ENCODE data around the gene EHMT1.
"Not testable (repeated sequence)": the region's sequence is repeated elsewhere in the genome, so short reads cannot be mapped to it uniquely, and the experiment has no call there.

Gene EHMT1

DNA sequence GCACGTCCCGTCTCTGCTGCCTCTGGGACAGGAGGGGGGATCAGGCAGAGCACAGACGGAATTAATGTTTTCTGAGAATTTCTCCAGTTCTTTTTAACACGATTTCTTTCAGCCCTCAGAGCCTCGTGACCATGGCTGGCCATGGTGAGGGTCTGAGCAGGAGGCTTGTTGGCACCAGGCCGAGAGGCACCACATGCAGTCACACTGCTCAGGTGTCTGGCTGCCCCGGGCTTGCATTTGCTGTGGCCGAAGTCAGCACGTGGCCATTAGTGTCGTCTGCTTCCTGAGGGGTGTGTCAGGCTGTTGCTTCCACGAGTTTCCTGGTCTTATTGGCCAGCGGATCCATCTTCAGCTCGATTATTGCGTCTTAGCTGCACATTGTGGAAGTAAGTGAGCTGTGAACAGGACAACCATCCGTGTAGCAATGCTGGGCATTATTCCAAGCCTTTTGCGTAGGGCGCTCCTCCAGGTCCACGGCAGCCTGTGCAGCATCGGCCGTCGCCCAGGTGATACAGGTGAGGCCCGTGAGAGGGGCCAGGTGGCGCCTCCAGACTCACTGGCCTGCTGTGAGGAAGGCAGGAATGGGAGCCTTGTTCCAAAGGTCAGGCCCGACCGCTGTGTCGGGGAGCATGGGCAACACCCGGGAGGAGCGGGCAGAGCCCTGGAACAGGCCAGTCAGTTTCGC is 144.6 kb downstream of the EHMT1 start:
- DNase-seq, result no peak

GRCh38 chr9:137764171-137764671 is 145.4 kb downstream of the EHMT1 start:
- DNase-seq, result no peak

DNA sequence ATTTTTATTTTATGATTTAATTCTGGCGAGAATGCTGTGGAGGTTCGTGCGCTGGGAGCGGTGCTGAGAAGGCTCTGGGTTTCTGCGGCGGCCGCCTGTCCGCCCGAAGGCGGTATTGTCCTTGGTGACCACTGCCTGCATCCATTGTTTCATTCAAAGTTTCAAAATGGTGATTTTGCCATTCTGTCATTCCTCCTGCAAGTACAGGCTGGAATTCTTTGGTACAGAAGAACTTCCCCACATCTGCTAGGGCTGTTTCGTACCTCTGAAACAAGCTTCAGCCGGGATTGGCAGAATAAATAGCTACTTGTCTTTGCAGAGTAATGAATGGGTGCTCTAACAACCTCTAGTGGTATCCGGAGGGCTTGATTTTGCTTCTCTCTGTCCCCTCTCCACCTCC is 146.2 kb downstream of the EHMT1 start:
- DNase-seq, result no peak

DNA sequence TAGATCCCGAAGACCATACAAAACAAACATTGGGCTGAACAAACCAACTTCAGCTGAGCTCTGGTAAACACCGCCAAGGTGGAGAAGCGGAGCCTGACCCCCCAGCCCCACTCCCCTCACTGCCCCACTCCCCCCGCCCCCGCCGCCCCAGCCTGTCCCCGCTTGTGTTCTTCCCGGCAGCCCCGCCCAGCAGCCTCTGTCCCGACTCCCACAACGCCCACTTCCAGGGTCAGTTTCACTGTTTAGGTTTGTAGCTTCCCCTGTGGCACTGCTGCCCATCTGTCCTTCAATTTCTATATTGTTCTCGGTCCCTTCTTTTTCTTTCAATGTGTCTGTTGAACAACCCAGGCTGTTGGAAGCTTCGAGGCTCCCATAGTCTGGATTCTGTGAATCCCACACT is 146.7 kb downstream of the EHMT1 start:
- no peak for DNase-seq

- no peak for DNase-seq
Measured at GRCh38 chr9:137771580-137771979, 152.8 kb downstream of the EHMT1 start.

GRCh38 chr9:137772281-137772873 is 153.6 kb downstream of the EHMT1 start:
- no peak for DNase-seq

- peak; percentile 79 for DNase-seq
Measured at GRCh38 chr9:137774775-137775386, 156.1 kb downstream of the EHMT1 start.

DNA sequence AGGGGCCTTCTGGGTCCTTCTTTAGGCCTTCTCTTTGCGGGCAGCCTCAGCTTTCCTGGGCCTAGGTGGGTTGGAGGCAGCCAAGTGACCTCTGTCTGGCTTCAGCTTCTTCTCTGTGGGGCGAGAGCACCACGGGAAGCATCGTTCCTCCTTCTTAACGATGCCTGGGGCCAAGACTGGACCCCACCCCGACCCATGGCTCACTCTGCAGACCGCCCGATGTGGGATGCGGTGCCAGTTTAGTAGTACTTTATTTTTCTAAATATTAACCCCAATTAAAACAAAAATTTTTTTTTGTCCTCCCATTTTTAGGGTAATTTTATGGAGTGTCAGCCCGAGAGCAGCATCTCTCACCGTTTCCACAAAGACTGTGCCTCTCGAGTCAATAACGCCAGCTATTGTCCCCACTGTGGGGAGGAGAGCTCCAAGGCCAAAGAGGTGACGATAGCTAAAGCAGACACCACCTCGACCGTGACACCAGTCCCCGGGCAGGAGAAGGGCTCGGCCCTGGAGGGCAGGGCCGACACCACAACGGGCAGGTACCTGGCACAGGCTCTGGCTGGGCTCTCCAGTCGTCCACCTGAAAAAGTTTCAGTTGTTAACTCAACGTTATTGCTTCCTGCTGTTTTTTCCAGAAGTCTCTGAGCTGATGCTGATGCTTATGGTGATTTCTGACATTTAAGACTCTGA is 157.6 kb downstream of the EHMT1 start:
- no peak for DNase-seq

GRCh38 chr9:137777761-137778160 is 159.0 kb downstream of the EHMT1 start:
- DNase-seq, result no peak

- no peak for DNase-seq
Measured at GRCh38 chr9:137778336-137778735, 159.5 kb downstream of the EHMT1 start.

- no peak for DNase-seq
Measured at GRCh38 chr9:137778914-137779313, 160.1 kb downstream of the EHMT1 start.

DNA sequence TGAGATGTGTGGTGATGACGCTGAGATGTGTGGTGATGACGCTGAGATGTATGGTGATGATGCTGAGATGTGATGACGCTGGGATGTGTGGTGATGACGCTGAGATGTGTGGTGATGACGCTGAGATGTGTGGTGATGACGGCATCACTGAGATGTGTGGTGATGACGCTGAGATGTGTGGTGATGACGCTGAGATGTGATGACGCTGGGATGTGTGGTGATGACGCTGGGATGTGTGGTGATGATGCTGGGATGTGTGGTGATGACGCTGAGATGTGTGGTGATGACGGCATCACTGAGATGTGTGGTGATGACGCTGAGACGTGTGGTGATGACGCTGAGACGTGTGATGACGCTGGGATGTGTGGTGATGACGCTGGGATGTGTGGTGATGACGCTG is 161.2 kb downstream of the EHMT1 start:
- not testable (repeated sequence) for DNase-seq

DNA sequence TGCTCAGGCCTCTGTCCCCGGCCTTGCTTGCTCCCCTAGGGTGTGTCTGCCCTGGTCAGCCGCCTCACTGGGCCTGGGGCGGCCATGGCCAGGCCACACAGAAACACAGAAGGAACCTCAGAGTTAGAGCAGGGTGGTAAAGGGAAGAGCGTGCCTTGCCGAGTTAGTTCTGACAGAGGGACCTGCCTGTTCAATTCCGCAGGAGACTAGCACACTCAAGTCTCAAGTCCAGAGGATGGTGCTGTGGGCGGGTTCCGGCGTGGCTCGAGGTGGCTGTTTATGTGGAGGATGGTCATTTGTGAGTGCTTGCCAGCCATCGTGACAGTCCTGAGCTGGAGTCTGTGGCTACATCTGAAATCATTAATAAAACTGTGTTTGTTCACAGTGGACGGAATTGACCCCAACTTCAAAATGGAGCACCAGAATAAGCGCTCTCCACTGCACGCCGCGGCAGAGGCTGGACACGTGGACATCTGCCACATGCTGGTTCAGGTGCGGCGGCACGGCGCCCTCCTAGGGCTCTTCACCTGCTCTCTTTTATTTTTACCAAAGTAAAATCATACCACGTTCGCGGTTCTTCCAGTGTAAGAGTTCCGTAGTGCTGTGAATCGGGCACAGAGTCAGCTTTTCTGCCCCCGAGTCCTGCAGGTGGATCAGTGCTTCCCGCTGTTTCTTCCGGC is 163.2 kb downstream of the EHMT1 start:
- DNase-seq, result no peak

DNA sequence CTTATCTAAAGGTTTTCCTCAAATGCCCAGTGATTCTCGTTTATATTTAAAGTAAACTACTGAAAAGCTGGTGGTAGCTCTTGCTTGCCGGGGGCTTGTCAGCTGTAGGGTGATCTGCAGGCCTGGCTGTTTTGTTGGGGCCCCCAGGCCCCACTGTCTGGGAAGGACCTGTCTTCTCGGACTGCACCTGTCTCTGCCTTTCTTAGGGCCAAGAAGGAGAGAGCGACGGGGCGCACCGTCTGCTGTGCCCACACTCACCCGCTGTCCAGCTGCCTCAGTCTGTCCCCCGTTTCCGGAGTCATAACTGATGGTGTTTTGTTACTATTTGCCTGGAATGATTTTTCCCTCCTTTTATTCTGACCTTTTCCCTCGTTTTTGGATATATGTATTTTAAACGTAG is 164.7 kb downstream of the EHMT1 start:
- no peak for DNase-seq

DNA sequence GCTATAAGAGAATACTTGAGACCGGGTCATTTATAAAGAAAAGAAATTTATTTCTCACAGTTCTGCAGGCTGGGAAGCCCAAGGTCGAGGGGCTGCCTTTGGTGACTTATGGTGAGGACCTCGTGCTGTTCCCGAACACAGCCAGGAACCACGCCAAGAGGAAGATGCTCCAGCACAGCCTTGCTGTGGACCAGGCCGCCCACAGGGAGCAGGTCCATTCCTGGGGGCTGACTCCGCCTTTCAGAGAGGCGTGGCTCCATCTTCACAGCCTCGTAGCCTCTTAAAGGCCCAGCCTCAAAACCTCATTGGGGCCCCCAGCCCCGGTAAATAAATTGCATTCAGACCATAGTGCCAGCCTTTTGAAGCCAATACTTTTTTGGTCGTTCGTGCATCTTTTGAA is 165.2 kb downstream of the EHMT1 start:
- peak; percentile 17 for DNase-seq

DNA sequence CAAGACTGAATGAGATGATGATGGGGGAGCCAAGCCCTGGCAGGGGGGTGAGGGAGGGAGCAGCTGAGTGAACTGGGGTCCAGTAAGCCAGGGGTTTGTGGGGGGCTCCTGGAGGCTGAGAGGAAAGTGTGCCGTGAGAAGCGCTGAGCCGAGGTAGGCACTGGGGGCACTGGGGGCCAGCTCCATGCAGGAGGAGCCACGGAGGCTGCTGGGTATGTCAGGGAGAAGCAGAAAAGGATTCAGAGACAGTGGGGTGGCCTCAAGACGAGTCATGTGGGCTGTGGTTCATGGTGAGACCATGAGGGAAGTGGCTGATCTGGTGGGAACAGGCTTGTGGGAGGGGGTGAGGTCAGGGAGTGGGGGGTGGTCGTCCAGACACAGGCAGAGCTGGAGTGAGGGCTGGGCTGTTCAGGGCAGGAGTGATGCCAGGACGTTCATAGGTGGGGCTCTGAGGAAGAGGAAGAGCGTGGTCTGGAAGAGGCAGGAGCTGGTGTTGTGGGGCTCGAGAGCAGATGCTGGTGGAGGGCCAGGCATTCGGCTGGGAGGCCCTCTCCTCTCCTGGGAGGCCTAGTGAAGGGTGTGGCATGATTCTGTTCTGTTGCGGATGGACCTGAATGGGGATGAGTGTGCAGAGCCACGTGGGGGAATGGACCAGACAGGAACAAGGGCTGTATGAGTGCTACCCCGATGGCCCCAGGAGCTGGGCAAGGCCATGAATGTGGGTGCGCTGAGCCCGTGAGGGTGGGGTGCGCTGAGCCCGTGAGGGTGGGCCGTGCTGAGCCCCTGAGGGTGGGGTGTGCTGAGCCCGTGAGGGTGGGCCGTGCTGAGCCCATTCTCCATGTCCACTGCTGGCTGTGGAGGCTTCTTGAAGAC is 166.1 kb downstream of the EHMT1 start:
- no peak for DNase-seq

DNA sequence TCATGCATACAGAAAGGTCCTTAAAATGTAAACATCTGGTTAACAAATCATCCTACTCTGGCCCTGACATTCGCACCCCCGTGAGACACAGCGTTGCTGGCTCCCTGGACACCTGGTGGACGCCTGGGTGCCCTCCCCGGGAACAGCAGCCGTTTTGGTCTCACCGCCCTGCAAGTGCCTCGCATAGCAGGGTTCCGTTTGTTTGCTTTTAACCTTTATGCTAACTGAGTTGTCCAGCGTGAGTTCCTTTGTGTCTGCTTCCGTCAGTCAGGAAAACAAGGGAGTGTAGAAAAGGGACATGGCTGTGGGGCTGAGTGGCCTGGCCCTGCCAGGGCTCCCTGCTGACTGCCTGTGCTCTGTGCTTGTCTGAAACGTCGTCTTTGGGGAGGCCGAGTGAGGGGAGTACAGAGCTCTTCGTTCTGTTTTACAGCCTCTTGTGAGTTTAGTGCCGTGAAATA is 166.9 kb downstream of the EHMT1 start:
- DNase-seq, result peak; percentile 74

- DNase-seq, result no peak
Measured at GRCh38 chr9:137786511-137786920, 167.7 kb downstream of the EHMT1 start.

GRCh38 chr9:137787381-137787780 is 168.6 kb downstream of the EHMT1 start:
- DNase-seq, result no peak

DNA sequence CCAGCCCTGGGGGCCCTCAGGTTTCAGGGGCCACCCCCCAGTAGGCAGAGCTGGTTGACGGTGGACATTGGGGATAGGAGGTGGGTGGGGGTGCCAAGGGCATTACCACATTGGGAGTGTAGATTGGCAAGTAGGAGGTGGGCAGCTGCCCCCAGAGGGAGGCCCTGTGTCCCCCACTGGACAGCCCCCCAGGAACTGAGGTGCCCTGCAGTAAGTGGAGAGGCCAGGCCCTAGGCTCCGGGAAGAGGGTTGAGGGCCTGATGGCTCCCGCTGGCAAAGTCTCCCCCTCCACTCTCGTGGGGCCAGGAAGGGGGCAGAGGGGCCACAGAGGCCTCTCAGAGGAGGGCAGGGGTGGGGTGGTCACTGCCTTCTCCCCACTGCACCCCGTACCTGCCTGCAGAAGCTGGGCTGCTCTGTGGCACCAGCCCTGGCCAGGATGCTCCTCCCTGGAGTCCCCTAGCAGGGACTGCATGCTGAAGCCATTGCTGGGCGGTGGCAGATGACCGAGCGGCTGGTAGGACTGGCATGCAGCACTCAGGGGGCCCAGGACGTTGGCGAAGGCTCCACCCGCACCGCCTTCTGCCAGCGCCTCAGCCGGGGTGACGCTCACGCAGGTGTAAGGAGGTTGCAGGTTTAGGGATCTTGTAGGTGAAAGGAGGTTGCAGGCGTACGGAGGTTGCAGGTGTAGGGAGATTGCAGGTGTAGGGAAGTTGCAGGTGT is 169.1 kb downstream of the EHMT1 start:
- no peak for DNase-seq

Data from NCI-H510A (cell line).